ENCODE results near the gene FBXO34.
A peak's percentile ranks its signal among the peaks of the same experiment; 100 is the strongest.

FBXO34 gene

GRCh38 chr14:55270832-55271571, at the start of gene FBXO34:
TSS of gene FBXO34 (plus strand) at chr14:55271421. CDS start at chr14:55350391, 78,970 bp downstream.
- peak; percentile 100 for DNase-seq

GRCh38 chr14:55221968-55222367, 49.3 kb upstream of the FBXO34 start:
- no peak for DNase-seq

GRCh38 chr14:55223364-55223763, 47.9 kb upstream of the FBXO34 start:
- no peak for DNase-seq

- no peak for DNase-seq
Measured at GRCh38 chr14:55228261-55228660, 43.0 kb upstream of the FBXO34 start.

GRCh38 chr14:55233591-55233990, 37.6 kb upstream of the FBXO34 start:
- no peak for DNase-seq

GRCh38 chr14:55238019-55238680, 33.1 kb upstream of the FBXO34 start:
- no peak for DNase-seq

- no peak for DNase-seq
Measured at GRCh38 chr14:55239320-55239719, 31.9 kb upstream of the FBXO34 start.

GRCh38 chr14:55240526-55241178, 30.6 kb upstream of the FBXO34 start:
- no peak for DNase-seq

GRCh38 chr14:55241673-55242072, 29.5 kb upstream of the FBXO34 start:
- DNase-seq: no peak

- no peak for DNase-seq
Measured at GRCh38 chr14:55243386-55243785, 27.8 kb upstream of the FBXO34 start.

- DNase-seq: no peak
Measured at GRCh38 chr14:55243813-55244212, 27.4 kb upstream of the FBXO34 start.

- peak; percentile 7 to 28 for DNase-seq
Measured at GRCh38 chr14:55245657-55246268, 25.5 kb upstream of the FBXO34 start.

GRCh38 chr14:55248411-55248810, 22.8 kb upstream of the FBXO34 start:
- no peak for DNase-seq

GRCh38 chr14:55249423-55249822, 21.8 kb upstream of the FBXO34 start:
- DNase-seq: no peak

- DNase-seq: no peak
Measured at GRCh38 chr14:55253276-55253675, 17.9 kb upstream of the FBXO34 start.

GRCh38 chr14:55254581-55254980, 16.6 kb upstream of the FBXO34 start:
- DNase-seq: no peak

GRCh38 chr14:55255979-55256378, 15.2 kb upstream of the FBXO34 start:
- DNase-seq: no peak

- DNase-seq: no peak
Measured at GRCh38 chr14:55256586-55256985, 14.6 kb upstream of the FBXO34 start.

- DNase-seq: no peak
Measured at GRCh38 chr14:55265197-55265596, 6.0 kb upstream of the FBXO34 start.

- no peak for DNase-seq
Measured at GRCh38 chr14:55267820-55268219, 3.4 kb upstream of the FBXO34 start.

- DNase-seq: peak; percentile 12 to 26
Measured at GRCh38 chr14:55271572-55272298, 514 bp downstream of the FBXO34 start.

- DNase-seq: no peak
Measured at GRCh38 chr14:55272387-55272786, 1.2 kb downstream of the FBXO34 start.

GRCh38 chr14:55272922-55273321, 1.7 kb downstream of the FBXO34 start:
- DNase-seq: no peak
